Head of caudate nucleus (tissue), 42 donors: ENCODE results near the gene MYO16.
A peak's percentile ranks its signal among the peaks of the same experiment; 100 is the strongest.

Experiments used
- DNase-seq, 42 donors: peaks; one replicate each; pipeline versions ENCODE4 v3.0.0 to v3.0.0-alpha.2; 2020 to 2021; ENCODE audit warnings: mixed read lengths in 7 of 42
- intact Hi-C: fragments of 100-400 bp; cut with DNase I; formaldehyde crosslinking; loops from one replicate; pipeline ENCODE4 v1.15.0; 2022

Gene MYO16

GRCh38 chr13:109150696-109151095 lies 521.3 kb downstream of the MYO16 start:
- DNase-seq = no peak
- intact Hi-C loops = no loop called here

GRCh38 chr13:109151255-109151654 lies 521.8 kb downstream of the MYO16 start:
- no peak for DNase-seq
- intact Hi-C loops = no loop called here

- no peak for DNase-seq
- intact Hi-C loops = no loop called here
Measured at GRCh38 chr13:109151696-109152095, 522.3 kb downstream of the MYO16 start.

GRCh38 chr13:109152311-109152820 lies 523.0 kb downstream of the MYO16 start:
- intact Hi-C loops = no loop called here
- no peak for DNase-seq

- no peak for DNase-seq
- intact Hi-C loops = no loop called here
Measured at GRCh38 chr13:109152941-109153340, 523.5 kb downstream of the MYO16 start.

- intact Hi-C loops = no loop called here
- DNase-seq = no peak
Measured at GRCh38 chr13:109154146-109154545, 524.7 kb downstream of the MYO16 start.

- DNase-seq = no peak
- intact Hi-C loops = no loop called here
Measured at GRCh38 chr13:109154546-109154945, 525.1 kb downstream of the MYO16 start.

- intact Hi-C loops = no loop called here
- DNase-seq = no peak
Measured at GRCh38 chr13:109154966-109155761, 525.8 kb downstream of the MYO16 start.

GRCh38 chr13:109156181-109156935 lies 526.9 kb downstream of the MYO16 start:
- intact Hi-C loops = no loop called here
- DNase-seq = peak in 1 of 42 donors; percentile 20

GRCh38 chr13:109157275-109157674 lies 527.9 kb downstream of the MYO16 start:
- intact Hi-C loops = no loop called here

GRCh38 chr13:109158383-109158782 lies 529.0 kb downstream of the MYO16 start:
- intact Hi-C loops = no loop called here
- no peak for DNase-seq

More at GRCh38 chr13:109157275-109157674, 527.9 kb downstream of the MYO16 start:
- DNase-seq = peak in 7 of 42 donors; percentile 23 to 59 (median 37)

GRCh38 chr13:109159650-109160309 lies 530.4 kb downstream of the MYO16 start:
- intact Hi-C loops = no loop called here
- DNase-seq = no peak

- no peak for DNase-seq
- intact Hi-C loops = no loop called here
Measured at GRCh38 chr13:109160357-109160756, 530.9 kb downstream of the MYO16 start.

- intact Hi-C loops = no loop called here
- peak in 5 of 42 donors; percentile 20 to 40 (median 27) for DNase-seq
Measured at GRCh38 chr13:109160887-109161669, 531.7 kb downstream of the MYO16 start.

- peak in 1 of 42 donors; percentile 34 for DNase-seq
- intact Hi-C loops = no loop called here
Measured at GRCh38 chr13:109162248-109163036, 533.0 kb downstream of the MYO16 start.

GRCh38 chr13:109163037-109163379 lies 533.6 kb downstream of the MYO16 start:
- DNase-seq = peak in 1 of 42 donors; percentile 40
- intact Hi-C loops = no loop called here

- intact Hi-C loops = no loop called here
Measured at GRCh38 chr13:109165417-109165904, 536.0 kb downstream of the MYO16 start.

GRCh38 chr13:109166804-109167203 lies 537.4 kb downstream of the MYO16 start:
- intact Hi-C loops = no loop called here
- peak in 1 of 42 donors; percentile 31 for DNase-seq

More at GRCh38 chr13:109165417-109165904, 536.0 kb downstream of the MYO16 start:
- no peak for DNase-seq
